Natural killer cell (primary cell): ENCODE results near the gene ZNF628. TPM values are rescaled to one million over a fixed set of nuclear protein-coding genes. Genes with fewer than 3 reads are reported as not detected.
A peak's percentile ranks its signal among the peaks of the same experiment; 100 is the strongest.

ENCODE experiments used
- ATAC-seq, 3 donors: fragments of 150-1000 bp in 2 of 3; fragments of 200-7000 bp in 1 of 3; cut with Tn5 transposase; 1 replicate in 1 of 3; 2 replicates in 2 of 3; pipeline ENCODE4 v1.10.0; 2021; ENCODE audit warnings: mild to moderate bottlenecking in 2 of 3, moderate library complexity in 2 of 3
- DNase-seq, 2 donors: peaks; one replicate each; pipeline versions ENCODE4 v3.0.0 to v3.0.0-alpha.2; 2013 to 2021; ENCODE audit warnings: mixed read lengths in 1 of 2
- H3K27ac ChIP-seq: one replicate; pipeline ENCODE4 v1.5.1; 2013; ENCODE audit warnings: mild to moderate bottlenecking, low read length
- H3K27me3 ChIP-seq: one replicate; pipeline ENCODE4 v1.6.1; 2013; ENCODE audit warnings: low read length; ENCODE audit not compliant: control insufficient read depth, insufficient read depth
- H3K36me3 ChIP-seq: one replicate; pipeline ENCODE4 v1.6.1; 2013; ENCODE audit warnings: low read length; ENCODE audit not compliant: control insufficient read depth, insufficient read depth
- H3K4me1 ChIP-seq: one replicate; pipeline ENCODE4 v1.6.1; 2013; ENCODE audit warnings: low read length; ENCODE audit not compliant: control insufficient read depth, insufficient read depth
- H3K4me3 ChIP-seq: one replicate; pipeline ENCODE4 v1.5.1; 2013; ENCODE audit warnings: low read length
- H3K9me3 ChIP-seq: one replicate; pipeline ENCODE4 v1.6.1; 2013; ENCODE audit warnings: low read length; ENCODE audit not compliant: control insufficient read depth, insufficient read depth
- H3K27ac Mint-ChIP-seq, 2 donors: one replicate each; pipeline ENCODE4 v1.8.0; 2022; ENCODE audit warnings: mild to moderate bottlenecking in 2 of 2, mixed read lengths in 2 of 2, moderate library complexity in 1 of 2
- H3K27me3 Mint-ChIP-seq, 2 donors: one replicate each; pipeline ENCODE4 v1.8.0; 2022; ENCODE audit warnings: low read depth in 2 of 2, mixed read lengths in 2 of 2
- H3K36me3 Mint-ChIP-seq: one replicate; pipeline ENCODE4 v1.8.0; 2022; ENCODE audit warnings: mixed read lengths
- H3K4me1 Mint-ChIP-seq, 2 donors: one replicate each; pipeline ENCODE4 v1.8.0; 2022; ENCODE audit warnings: mixed read lengths in 2 of 2
- H3K4me3 Mint-ChIP-seq: one replicate; pipeline ENCODE4 v1.8.0; 2022; ENCODE audit warnings: mild to moderate bottlenecking, moderate library complexity, mixed read lengths
- H3K9me3 Mint-ChIP-seq, 2 donors: one replicate each; pipeline ENCODE4 v1.8.0; 2022; ENCODE audit warnings: mixed read lengths in 2 of 2
- CTCF ChIP-seq: fragments of 200-600 bp; IDR thresholded peaks from one replicate; pipeline ENCODE4 v1.8.0; 2022; ENCODE audit warnings: antibody characterized with exemption
- WGBS: methylation state at CpG from one replicate; pipeline ENCODE4 v1.1.7; 2013; ENCODE audit warnings: missing lambda C conversion rate; ENCODE audit not compliant: insufficient coverage; 5-methylcytosine and 5-hydroxymethylcytosine counted together
- intact Hi-C: fragments of 100-400 bp; cut with micrococcal nuclease; formaldehyde crosslinking; loops from one replicate; pipeline ENCODE4 v1.14.2; 2022
- total RNA-seq, 4 donors: library from RNA; stranded (reverse); fragments of 120-200 nt in 1 of 4; gene quantifications; one replicate each; pipeline versions ENCODE4 v1.2.3 to v1.2.4, GENCODE V29; 2013 to 2022

Gene ZNF628
- total RNA-seq, 3 donors from 2014 or later (not counting 1 experiment from before 2014, with no cell fraction given) = 20.8 to 28.7 (median 24.1) TPM

- TF ChIP-seq CTCF = peak; percentile 74
- peak; percentile 91 to 95 for DNase-seq
- 9% methylated on average over 61 of the region's 61 CpGs for WGBS
- Histone ChIP-seq H3K4me3 (peak overlapping the region; percentile 16), H3K36me3 (no peaks in the 10 kb centered on the region), H3K27ac (peak overlapping the region; percentile 73), H3K27me3 (no peaks in the 10 kb centered on the region), H3K4me1 (peaks cover 10% of the 10 kb centered on the region), H3K9me3 (no peaks in the 10 kb centered on the region)
- Mint-ChIP-seq H3K36me3 (no peaks in the 10 kb centered on the region), H3K27ac (peak overlapping the region in 1 of 2 donors; percentile 89), H3K4me1 (peaks cover 0 to 8% of the 10 kb centered on the region in 2 donors), H3K27me3 (no peaks in the 10 kb centered on the region), H3K9me3 (no peaks in the 10 kb centered on the region), H3K4me3 (peak overlapping the region; percentile 51)
- ATAC-seq = peak; percentile 100
- intact Hi-C loops = loop anchor here (1.0 kb wide), 3 partner anchors 89 to 137 kb away; no protein-coding TSS in a partner anchor
Observed at GRCh38 chr19:55516878-55517620, 40.6 kb downstream of the ZNF628 start.

- peaks cover 0 to 8% of the 10 kb centered on the region in 2 donors for H3K4me1 Mint-ChIP-seq
- Histone ChIP-seq H3K27me3 (no peaks in the 10 kb centered on the region), H3K4me1 (peaks cover 10% of the 10 kb centered on the region), H3K36me3 (no peaks in the 10 kb centered on the region), H3K9me3 (no peaks in the 10 kb centered on the region), H3K4me3 (no peak overlapping the region), H3K27ac (no peak overlapping the region)
- no peak for DNase-seq
- WGBS = 93% methylated on average over 10 of the region's 10 CpGs
- H3K36me3 Mint-ChIP-seq = no peaks in the 10 kb centered on the region
- H3K9me3 Mint-ChIP-seq = no peaks in the 10 kb centered on the region
- intact Hi-C loops = no loop called here
- ATAC-seq = no peak
- no peak overlapping the region for H3K27ac Mint-ChIP-seq
- H3K4me3 Mint-ChIP-seq = no peak overlapping the region
- peaks cover 0 to 3% of the 10 kb centered on the region in 2 donors for H3K27me3 Mint-ChIP-seq
- TF ChIP-seq CTCF = no peak
Observed at GRCh38 chr19:55519451-55520311, 43.3 kb downstream of the ZNF628 start.

- H3K27ac ChIP-seq = no peak overlapping the region
- no peak overlapping the region for H3K4me3 ChIP-seq
- Mint-ChIP-seq H3K4me1 (peaks cover 0 to 8% of the 10 kb centered on the region in 2 donors), H3K4me3 (no peak overlapping the region), H3K36me3 (no peaks in the 10 kb centered on the region), H3K27ac (no peak overlapping the region), H3K9me3 (no peaks in the 10 kb centered on the region), H3K27me3 (peaks cover 0 to 3% of the 10 kb centered on the region in 2 donors)
- intact Hi-C loops = no loop called here
- H3K9me3 ChIP-seq = no peaks in the 10 kb centered on the region
- ATAC-seq = no peak
- peaks cover 10% of the 10 kb centered on the region for H3K4me1 ChIP-seq
- TF ChIP-seq CTCF = no peak
- no peaks in the 10 kb centered on the region for H3K36me3 ChIP-seq
- no peaks in the 10 kb centered on the region for H3K27me3 ChIP-seq
- WGBS = 82% methylated on average over 14 of the region's 14 CpGs
- no peak for DNase-seq
Observed at GRCh38 chr19:55520691-55521292, 44.4 kb downstream of the ZNF628 start.
